Caco-2 (cell line): ENCODE measurements around the gene CSTPP1. TPM values are rescaled to one million over a fixed set of nuclear protein-coding genes. Genes with fewer than 3 reads are reported as not detected.

Source experiments
- BruUV-seq: library from RNA; stranded (reverse); fragments of 400-500 nt; replicated peaks from 2 replicates; lab custom pipeline; 2021; lab: Mats Ljungman, UMichigan
- CTCF ChIA-PET: fragments of 300-600 bp; sonication (Branson Sonifier 250); formaldehyde crosslinking; loops from one replicate; lab custom pipeline; 2022; ENCODE audit warnings: antibody characterized with exemption; lab: Charles Lee
- POLR2A ChIA-PET: fragments of 300-600 bp; sonication (Branson Sonifier 250); formaldehyde crosslinking; loops from one replicate; lab custom pipeline; 2022; ENCODE audit warnings: antibody characterized with exemption; lab: Charles Lee
- DNase-seq, 2 experiments: peaks; one replicate each; pipeline versions ENCODE4 v3.0.0 to v3.0.0-alpha.2; 2020 to 2022
- H3K27me3 ChIP-seq: replicated peaks from 2 replicates; pipeline ENCODE4 v1.6.0; 2011; ENCODE audit warnings: low read length; ENCODE audit not compliant: control insufficient read depth, insufficient read depth
- H3K36me3 ChIP-seq: 2 replicates; pipeline ENCODE4 v1.5.1; 2011; ENCODE audit warnings: low read length; ENCODE audit not compliant: control insufficient read depth, insufficient read depth
- H3K4me1 ChIP-seq: fragments of 250-450 bp; sonication (Bioruptor Pico); 2 replicates; pipeline ENCODE4 v1.5.1; 2020; ENCODE audit warnings: mild to moderate bottlenecking
- H3K4me3 ChIP-seq: 2 replicates; pipeline ENCODE4 v1.5.1; 2011; ENCODE audit warnings: low read depth, mild to moderate bottlenecking, control low read depth, low read length
- H3K9me3 ChIP-seq: fragments of 250-450 bp; sonication (Bioruptor Pico); 2 replicates; pipeline ENCODE4 v1.5.1; 2020; ENCODE audit warnings: mild to moderate bottlenecking, moderate library complexity
- H3K27ac Mint-ChIP-seq: one replicate; pipeline ENCODE4 v1.8.0; 2022; ENCODE audit warnings: mixed read lengths; ENCODE audit not compliant: unreplicated experiment
- H3K27me3 Mint-ChIP-seq: one replicate; pipeline ENCODE4 v1.8.0; 2022; ENCODE audit warnings: mixed read lengths; ENCODE audit not compliant: insufficient read depth, unreplicated experiment
- H3K36me3 Mint-ChIP-seq: one replicate; pipeline ENCODE4 v1.8.0; 2022; ENCODE audit warnings: mild to moderate bottlenecking, mixed read lengths; ENCODE audit not compliant: insufficient read depth, unreplicated experiment
- H3K4me1 Mint-ChIP-seq: one replicate; pipeline ENCODE4 v1.8.0; 2022; ENCODE audit warnings: low read depth, mixed read lengths; ENCODE audit not compliant: unreplicated experiment
- H3K4me3 Mint-ChIP-seq: one replicate; pipeline ENCODE4 v1.8.0; 2022; ENCODE audit warnings: mild to moderate bottlenecking, moderate library complexity, mixed read lengths; ENCODE audit not compliant: unreplicated experiment
- H3K9me3 Mint-ChIP-seq: one replicate; pipeline ENCODE4 v1.8.0; 2022; ENCODE audit warnings: mixed read lengths; ENCODE audit not compliant: unreplicated experiment
- intact Hi-C: fragments of 100-400 bp; cut with micrococcal nuclease; formaldehyde crosslinking; loops from one replicate; pipeline ENCODE4 v1.10.0; 2022; ENCODE audit not compliant: unreplicated experiment
- total RNA-seq: library from RNA; stranded (reverse); gene quantifications from 2 replicates; pipeline ENCODE4 v1.2.3, GENCODE V29; 2022
- TF ChIP-seq, protein P1 (sequence below), 2 experiments: fragments of 200-600 bp in 1 of 2; IDR thresholded peaks; 1 replicate in 1 of 2; 2 replicates in 1 of 2; pipeline versions ENCODE4 v1.5.1 to v1.8.0; 2011 to 2022; ENCODE audit warnings: antibody characterized with exemption in 1 of 2, control low read depth in 1 of 2, inconsistent platforms in 1 of 2, low read depth in 1 of 2, low read length in 1 of 2, mild to moderate bottlenecking in 1 of 2, moderate library complexity in 1 of 2; ENCODE audit not compliant: insufficient read depth in 1 of 2, severe bottlenecking in 1 of 2, unreplicated experiment in 1 of 2

Gene CSTPP1
- total RNA-seq, 1 experiment from 2014 or later = 22.9 TPM

DNA sequence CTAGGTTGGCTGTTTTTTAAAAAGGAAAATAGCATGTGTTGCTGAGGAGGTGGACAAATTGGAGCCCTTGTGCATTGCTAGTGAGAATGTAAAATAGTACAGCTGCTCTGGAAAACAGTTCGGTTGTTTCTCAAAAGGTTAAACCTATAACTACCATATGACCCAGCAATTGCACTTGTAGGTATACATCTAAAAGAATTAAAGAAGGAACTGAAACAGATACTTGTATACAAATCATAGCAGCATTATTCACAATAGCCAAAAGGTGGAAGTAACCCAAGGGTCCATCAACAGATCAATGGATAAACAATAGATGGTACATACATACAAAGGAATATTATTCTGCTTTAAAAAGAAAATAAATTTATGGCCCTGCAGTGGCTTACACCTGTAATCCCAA is 111.4 kb downstream of the CSTPP1 start:
- Histone ChIP-seq H3K9me3 (no peaks in the 10 kb centered on the region), H3K36me3 (no peaks in the 10 kb centered on the region), H3K4me1 (no peaks in the 10 kb centered on the region), H3K27me3 (no peaks in the 10 kb centered on the region), H3K4me3 (no peak overlapping the region)
- TF ChIP-seq, protein P1, sequence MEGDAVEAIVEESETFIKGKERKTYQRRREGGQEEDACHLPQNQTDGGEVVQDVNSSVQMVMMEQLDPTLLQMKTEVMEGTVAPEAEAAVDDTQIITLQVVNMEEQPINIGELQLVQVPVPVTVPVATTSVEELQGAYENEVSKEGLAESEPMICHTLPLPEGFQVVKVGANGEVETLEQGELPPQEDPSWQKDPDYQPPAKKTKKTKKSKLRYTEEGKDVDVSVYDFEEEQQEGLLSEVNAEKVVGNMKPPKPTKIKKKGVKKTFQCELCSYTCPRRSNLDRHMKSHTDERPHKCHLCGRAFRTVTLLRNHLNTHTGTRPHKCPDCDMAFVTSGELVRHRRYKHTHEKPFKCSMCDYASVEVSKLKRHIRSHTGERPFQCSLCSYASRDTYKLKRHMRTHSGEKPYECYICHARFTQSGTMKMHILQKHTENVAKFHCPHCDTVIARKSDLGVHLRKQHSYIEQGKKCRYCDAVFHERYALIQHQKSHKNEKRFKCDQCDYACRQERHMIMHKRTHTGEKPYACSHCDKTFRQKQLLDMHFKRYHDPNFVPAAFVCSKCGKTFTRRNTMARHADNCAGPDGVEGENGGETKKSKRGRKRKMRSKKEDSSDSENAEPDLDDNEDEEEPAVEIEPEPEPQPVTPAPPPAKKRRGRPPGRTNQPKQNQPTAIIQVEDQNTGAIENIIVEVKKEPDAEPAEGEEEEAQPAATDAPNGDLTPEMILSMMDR (IDR thresholded peaks at IDR 0.05; ENCODE audit: insufficient read depth in 1 of 2, low read depth in 1 of 2, low read length in 1 of 2, severe bottlenecking in 1 of 2, unreplicated experiment in 1 of 2) = no peak
- intact Hi-C loops = no loop called here
- Mint-ChIP-seq H3K4me3 (no peak overlapping the region), H3K27ac (no peak overlapping the region), H3K9me3 (peaks cover 6% of the 10 kb centered on the region), H3K36me3 (no peaks in the 10 kb centered on the region), H3K27me3 (no peaks in the 10 kb centered on the region), H3K4me1 (no peaks in the 10 kb centered on the region)
- ChIA-PET CTCF (no interaction called here), POLR2A (no interaction called here)
- no TSS peak for BruUV-seq
- DNase-seq = no peak

DNA sequence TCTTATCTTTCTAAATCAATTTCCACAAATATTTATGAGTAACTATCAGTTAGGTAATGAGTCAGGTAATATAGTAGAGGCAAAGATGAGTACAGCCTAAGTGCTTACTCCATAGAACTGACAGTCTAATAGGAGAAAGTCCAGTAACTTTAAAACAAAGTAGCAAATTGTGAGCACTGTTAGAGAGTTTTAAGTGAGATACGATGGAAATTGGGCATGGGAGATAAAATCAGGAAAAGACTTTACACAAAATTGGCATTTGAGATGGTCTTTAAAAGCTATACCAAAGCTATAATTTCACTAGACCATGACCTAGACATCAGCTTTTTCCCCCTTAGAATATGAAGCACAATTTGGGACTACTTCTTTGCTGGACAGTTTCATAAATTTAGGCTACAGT is 113.7 kb downstream of the CSTPP1 start:
- ChIA-PET CTCF (no interaction called here), POLR2A (no interaction called here)
- no peak for DNase-seq
- H3K27me3 Mint-ChIP-seq = no peaks in the 10 kb centered on the region
- no TSS peak for BruUV-seq
- TF ChIP-seq, protein P1 (IDR thresholded peaks at IDR 0.05; ENCODE audit: insufficient read depth in 1 of 2, low read depth in 1 of 2, low read length in 1 of 2, severe bottlenecking in 1 of 2, unreplicated experiment in 1 of 2) = no peak
- peaks cover 4% of the 10 kb centered on the region for H3K4me1 Mint-ChIP-seq
- Histone ChIP-seq H3K9me3 (no peaks in the 10 kb centered on the region), H3K4me3 (no peak overlapping the region), H3K36me3 (no peaks in the 10 kb centered on the region), H3K27me3 (no peaks in the 10 kb centered on the region), H3K4me1 (peaks cover 3% of the 10 kb centered on the region)
- H3K4me3 Mint-ChIP-seq = no peak overlapping the region
- intact Hi-C loops = no loop called here
- peaks cover 11% of the 10 kb centered on the region for H3K9me3 Mint-ChIP-seq
- no peaks in the 10 kb centered on the region for H3K36me3 Mint-ChIP-seq
- no peak overlapping the region for H3K27ac Mint-ChIP-seq

DNA sequence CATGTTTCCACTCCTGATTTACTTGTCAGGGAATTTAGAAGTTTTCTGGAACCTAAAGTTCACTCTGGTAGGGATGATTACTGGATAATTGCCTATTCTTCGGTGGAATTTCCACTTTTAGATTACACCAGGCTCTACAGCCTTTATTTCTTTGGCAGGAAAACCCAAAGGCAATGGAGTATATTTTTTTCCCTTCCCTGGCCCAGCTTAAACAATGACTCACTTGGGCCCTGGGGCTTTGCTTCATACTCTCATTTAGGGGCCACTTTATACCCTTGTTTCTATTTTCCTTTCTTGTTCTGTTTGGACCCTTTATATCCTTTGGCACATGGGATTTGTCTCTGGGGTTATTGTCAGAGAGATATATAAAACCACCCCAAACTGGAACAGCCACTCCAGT is 114.7 kb downstream of the CSTPP1 start:
- ChIA-PET CTCF (interaction anchor here (0.6 kb wide), 1 partner anchor 135 kb away, joined by 3 read pairs; no protein-coding TSS in a partner anchor), POLR2A (no interaction called here)
- no peaks in the 10 kb centered on the region for H3K36me3 Mint-ChIP-seq
- Histone ChIP-seq H3K27me3 (no peaks in the 10 kb centered on the region), H3K9me3 (no peaks in the 10 kb centered on the region), H3K4me3 (no peak overlapping the region), H3K4me1 (peaks cover 13% of the 10 kb centered on the region), H3K36me3 (no peaks in the 10 kb centered on the region)
- no peak overlapping the region for H3K4me3 Mint-ChIP-seq
- DNase-seq = no peak
- BruUV-seq = no TSS peak
- TF ChIP-seq, protein P1 (IDR thresholded peaks at IDR 0.05; ENCODE audit: insufficient read depth in 1 of 2, low read depth in 1 of 2, low read length in 1 of 2, severe bottlenecking in 1 of 2, unreplicated experiment in 1 of 2) = no peak
- H3K27me3 Mint-ChIP-seq = no peaks in the 10 kb centered on the region
- peaks cover 13% of the 10 kb centered on the region for H3K4me1 Mint-ChIP-seq
- H3K9me3 Mint-ChIP-seq = peaks cover 11% of the 10 kb centered on the region
- H3K27ac Mint-ChIP-seq = no peak overlapping the region
- intact Hi-C loops = no loop called here
